WI38 (cell line): Measurements from ENCODE around the gene KIF2B.

Source experiments
- H3K4me3 ChIP-seq: 2 replicates; pipeline ENCODE4 v1.5.1; 2011; ENCODE audit warnings: low read depth, mild to moderate bottlenecking, control low read depth, low read length
- CTCF ChIP-seq: IDR thresholded peaks from 2 replicates; pipeline ENCODE4 v1.5.1; 2012; ENCODE audit warnings: low read depth, mild to moderate bottlenecking, control low read depth, low read length

KIF2B gene

GRCh38 chr17:53797501-53797900 is 25.2 kb upstream of the KIF2B start:
- no peak overlapping the region for H3K4me3 ChIP-seq
- no peak for TF ChIP-seq CTCF

DNA sequence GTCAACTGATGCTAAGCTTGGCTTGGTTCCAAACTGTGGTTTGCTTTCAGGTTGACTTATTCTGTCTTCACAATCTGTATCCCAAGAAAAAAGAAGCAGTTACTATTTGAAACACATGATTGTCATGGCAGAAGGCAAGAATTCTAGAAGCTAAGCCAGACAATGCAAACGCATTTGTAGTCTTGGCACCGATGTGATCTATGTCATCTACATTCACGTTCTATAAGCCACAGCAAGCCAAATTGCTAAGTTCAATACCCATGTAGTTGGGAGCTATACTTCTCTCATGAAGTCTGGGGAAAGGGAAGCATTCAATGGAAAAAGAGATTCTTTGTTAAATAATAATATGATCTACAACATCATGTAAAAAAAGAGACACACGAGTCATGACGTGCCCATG is 18.3 kb upstream of the KIF2B start:
- no peak overlapping the region for H3K4me3 ChIP-seq
- no peak for TF ChIP-seq CTCF

DNA sequence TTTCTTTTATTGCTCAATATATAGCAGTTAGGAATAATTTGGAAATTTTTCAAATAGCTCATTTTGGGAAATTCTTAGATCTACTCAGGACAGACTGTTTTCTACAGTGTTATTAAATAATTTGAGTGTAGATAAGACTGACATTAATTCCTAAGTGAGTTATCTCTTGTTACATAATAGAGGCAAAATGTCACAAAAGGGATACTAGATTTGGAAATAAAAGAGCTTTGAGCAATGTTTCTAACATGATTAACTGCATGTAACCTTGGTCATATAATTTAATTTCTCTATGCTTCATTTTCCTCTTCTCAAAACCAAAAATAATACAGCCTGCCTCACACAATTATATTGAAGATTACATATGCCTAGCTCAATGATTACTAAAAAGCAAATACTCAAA is 16.3 kb upstream of the KIF2B start:
- H3K4me3 ChIP-seq: no peak overlapping the region
- no peak for TF ChIP-seq CTCF

GRCh38 chr17:53807286-53807685 is 15.4 kb upstream of the KIF2B start:
- H3K4me3 ChIP-seq: no peak overlapping the region
- TF ChIP-seq CTCF: no peak

DNA sequence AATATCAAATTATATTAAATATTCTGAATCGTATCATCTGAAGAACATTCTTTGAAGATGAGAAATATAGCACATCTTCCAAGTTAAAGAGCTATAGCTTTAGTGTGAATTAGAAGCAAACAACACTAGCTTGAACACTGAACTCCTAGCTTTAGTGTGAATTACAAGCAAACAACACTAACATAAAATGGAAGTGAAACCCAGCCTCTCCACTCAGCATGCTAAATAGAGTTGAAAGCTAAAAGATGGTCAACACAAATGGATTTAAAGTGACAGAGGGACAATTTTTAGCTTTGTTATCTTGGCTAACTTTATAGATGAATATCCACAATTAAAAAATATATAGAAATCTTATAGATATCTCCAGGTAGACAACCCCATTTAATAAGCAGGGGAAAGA is 4.5 kb upstream of the KIF2B start:
- no peak overlapping the region for H3K4me3 ChIP-seq
- no peak for TF ChIP-seq CTCF

- no peak for TF ChIP-seq CTCF
- no peak overlapping the region for H3K4me3 ChIP-seq
These were observed 3.8 kb upstream of the KIF2B start for GRCh38 chr17:53818929-53819328.

DNA sequence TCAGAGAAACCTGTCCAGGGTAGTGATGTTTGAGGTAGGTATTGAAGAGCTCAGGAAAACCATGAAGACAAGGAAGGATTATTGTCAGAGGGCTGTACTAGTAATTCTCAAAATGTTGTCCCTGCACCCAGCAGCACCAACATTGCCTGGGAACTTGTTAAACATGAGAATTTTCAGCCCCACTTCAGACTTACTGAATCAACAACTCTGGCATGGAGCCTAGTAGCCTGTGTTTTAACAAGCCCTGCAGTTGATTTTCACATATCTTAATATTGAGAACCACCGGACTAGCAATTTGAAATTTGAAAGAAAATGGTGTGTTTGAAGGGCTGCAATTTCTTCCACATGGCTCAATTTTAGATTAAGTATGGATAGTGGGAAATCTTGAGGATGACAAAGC is 2.8 kb upstream of the KIF2B start:
- no peak overlapping the region for H3K4me3 ChIP-seq
- no peak for TF ChIP-seq CTCF
